Activated gamma-delta T cell treated with Interleukin-2 at 50 U/mL for 16 hours (primary cell): ENCODE results near the gene A4GALT.
"Not testable (repeated sequence)": the region's sequence is repeated elsewhere in the genome, so short reads cannot be mapped to it uniquely, and the experiment has no call there.

ENCODE experiments used
- DNase-seq: peaks from one replicate; pipeline ENCODE4 v3.0.0-alpha.2; 2020

The A4GALT gene

DNA sequence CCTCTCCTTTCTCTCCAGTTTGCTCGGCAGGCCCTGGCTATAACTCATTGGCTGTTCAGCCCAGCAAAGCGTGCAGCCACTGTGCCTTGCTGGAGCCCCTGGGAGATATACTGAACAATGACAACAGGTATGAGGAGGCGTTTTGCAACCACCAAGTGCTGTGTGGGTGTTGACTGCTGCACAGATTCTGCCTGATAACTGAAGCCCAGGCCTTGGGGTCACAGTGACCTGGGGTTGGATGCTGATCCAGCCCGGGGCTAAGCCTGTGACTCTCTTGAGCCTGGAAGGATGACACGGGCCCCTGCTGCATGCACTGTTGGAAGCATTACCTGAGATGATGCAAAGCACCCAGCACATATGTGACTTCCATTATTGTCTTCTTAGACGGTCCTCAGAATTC lies 13.7 kb upstream of the A4GALT start:
- DNase-seq: no peak

DNA sequence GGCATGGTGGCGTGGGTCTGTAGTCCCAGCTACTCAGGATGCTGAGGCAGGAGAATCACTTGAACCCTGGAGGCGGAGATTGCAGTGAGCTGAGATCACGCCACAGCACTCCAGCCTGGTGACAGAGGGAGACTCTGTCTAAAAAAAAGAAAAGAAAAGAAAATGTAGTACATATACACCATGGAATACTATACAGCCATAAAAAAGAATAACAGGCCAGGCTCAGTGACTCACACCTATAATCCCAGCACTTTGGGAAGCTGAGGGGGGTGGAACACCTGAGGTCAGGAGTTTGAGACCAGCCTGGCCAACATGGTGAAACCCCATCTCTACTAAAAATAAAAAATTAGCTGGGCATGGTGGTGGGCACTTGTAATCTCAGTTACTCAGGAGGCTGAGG lies 12.7 kb upstream of the A4GALT start:
- not testable (repeated sequence) for DNase-seq

DNA sequence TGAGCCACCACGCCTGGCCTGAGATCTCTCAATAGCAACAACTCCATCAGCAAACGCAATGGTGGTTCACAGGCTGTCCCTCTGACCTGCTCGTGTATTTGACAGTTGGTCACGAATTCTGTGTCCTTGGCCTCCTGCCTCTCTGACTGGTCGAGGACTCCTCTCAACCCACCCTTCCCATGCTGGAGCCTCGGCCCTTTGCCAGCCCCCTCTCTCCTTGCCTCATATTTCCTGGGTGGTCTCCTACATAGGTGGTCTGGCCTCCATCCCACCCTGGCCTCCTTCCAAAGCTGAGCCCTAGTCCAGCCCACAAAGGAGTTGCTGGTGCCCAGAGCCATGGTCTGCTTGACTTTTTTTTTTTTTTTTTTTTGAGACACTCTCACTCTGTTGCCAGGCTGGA lies 11.4 kb upstream of the A4GALT start:
- no peak for DNase-seq

DNA sequence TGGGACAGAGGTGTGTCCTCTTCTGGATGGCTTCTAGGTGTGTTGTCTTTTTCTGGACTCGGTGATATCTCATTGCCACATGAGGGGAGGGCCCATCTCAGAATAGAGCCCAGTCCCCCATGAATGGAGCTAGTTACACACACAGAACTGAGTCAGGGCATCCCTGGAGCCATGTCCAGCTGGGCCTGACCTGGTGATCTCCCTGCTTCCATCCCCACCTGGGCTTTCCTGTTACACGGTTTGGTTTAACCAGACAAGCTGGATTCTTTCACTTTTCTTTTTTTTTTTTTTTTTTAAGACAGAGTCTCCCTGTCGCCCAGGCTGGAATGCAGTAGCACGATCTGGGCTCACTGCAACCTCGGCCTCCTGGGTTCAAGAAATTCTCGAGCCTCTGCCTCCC lies 6.1 kb upstream of the A4GALT start:
- DNase-seq: no peak

DNA sequence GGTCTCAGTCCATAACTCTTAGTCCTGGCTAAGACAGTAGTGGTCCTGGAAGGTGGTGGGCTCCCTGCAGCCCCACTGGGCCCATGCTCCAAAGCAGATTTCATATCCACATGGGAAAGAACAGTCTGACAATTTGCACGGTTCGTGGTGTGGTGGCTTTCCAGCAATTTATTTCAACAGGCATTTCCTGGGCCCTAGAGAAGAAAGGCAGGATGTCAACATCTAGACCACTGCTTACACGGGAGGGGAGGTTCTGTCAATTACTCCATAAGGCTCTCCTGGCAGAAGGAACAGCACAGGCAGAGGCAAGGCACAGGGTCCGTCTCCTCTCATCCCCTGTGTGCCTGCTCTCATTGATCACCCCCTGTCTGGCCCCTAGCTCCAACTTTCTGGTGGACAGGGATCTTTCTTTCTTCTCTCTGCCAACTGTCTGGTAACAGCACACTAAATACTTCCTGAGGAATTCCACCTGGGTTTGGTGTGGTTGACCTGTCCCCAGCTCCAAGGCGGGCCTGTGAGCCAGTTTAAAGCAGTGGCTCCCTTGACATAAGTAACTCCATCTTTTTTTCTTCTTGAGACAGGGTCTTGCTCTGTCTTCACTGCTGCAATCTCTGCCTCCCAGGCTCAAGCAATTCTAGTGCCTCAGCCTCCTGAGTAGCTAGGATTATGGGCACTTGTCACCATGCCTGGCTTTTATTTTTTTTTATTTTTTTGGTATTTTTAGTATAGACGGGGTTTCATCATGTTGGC lies 5.1 kb upstream of the A4GALT start:
- no peak for DNase-seq

DNA sequence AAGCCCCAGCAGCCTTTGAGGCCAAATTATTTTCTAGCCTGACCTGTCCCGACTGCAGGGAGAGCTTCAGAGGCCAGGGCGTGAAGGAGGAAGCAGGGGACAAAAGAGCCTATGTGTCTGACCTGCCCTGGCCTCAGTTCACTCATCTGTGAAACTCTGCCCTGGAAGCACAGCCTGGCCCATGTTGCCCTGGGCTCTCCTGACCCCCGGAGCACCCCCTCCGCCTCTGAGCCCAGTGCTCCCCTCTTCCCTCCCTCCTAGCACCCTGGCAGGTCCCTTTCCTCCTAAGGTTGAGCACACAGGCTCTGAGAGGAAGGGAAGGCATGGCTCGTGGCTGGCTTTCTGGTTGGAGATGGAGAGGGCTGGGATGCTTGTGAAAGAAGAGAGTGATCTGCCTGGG lies 3.4 kb upstream of the A4GALT start:
- DNase-seq: no peak

DNA sequence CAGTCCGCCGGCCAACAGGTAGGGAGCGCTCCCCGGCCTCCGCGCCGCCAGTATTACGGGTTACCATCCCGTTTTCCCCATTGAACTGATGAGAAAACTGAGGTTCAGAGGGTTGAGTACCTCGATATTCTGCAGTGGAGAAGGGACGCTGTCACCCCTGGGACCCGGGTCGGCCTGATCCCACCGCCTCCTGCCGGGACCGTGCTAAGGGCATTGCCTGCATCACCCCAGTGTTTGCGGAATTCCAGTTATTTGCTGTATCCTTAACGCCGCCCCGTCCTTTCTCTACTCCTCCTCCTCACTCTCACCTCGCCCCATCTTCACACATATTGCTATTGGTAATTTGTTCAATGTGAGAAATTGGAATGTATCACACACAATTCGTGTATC lies 370 bp upstream of the A4GALT start:
- no peak for DNase-seq

DNA sequence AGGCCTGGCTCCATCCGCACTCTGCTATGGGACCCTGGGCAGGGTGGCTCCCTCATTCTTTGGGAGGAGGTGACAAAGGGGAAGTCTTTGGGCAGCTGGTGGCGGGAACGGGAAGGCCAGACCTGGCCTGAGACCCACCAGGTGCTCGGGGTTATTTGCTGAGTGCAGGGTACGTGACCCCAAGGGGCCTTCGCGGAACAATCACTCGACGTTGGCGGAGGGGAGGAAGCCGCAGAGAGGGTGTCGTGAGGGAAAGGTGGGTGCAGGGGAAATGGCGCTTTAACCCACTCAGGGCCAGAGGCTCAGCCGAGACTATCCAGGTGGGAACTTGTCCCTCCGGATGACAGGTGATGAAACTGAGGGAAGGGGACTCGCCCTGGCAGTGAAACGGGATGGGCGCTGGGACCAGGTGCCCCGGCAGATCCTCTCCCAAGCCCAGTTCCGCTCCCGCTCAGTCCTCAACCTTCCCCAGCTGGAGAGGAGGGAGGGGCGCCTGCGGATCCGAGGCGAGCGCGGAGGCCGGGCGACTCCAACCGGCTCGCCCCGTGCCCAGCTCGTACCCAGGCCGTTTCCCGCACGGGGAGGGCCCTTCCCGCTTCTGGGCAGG lies 911 bp downstream of the A4GALT start:
- DNase-seq: no peak

DNA sequence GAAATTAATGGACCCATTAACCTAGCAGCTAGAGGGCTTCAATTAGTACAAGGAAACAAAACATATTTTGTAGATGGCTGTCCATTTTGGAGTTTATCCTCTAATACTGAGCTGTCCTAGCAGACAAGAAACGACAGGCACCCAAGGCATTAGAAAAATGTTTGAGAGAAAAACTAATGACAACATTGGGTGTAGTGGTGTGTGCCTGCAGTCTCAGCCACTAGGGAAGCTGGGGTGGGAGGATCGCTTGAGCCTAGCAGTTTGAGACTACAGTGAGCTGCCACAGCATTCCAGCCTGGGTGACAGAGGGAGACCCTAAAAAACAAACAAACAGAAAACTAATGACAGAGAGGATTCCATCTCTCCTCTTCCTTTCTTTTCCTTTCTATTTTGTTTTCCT lies 1.5 kb downstream of the A4GALT start:
- no peak for DNase-seq

DNA sequence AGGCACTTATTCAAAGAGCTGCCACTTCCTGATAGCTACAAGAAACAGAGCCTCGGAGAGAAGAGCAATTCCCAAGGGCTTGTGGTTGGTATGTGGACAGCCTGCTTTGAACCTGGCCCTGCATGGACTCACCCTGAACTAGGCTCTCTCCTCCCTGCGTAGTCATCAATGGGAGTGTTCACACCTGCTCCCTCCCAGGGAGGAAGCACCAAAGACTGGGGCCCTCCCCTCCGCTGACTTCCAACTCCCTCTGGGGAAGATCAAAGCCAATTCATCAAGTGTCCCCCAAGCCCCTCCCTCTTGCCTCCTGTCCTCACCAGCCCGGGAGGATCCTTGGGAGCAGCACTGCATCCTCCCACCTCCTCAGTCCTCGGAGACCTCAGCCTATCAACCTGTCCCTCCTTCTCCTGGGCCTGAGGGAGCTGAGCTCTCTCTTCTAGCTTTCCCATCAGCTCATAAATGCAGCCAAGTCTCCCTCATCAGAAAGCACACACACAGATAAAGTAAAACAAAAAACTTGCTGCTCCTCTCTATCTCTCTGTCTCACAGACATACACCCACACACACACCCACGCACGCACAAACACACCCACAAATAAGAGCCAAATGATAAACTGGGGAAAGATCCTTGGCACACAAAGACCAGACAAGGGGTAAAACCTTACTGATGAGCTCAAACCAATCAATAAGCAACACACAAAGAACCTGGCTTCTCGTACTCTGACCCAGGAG lies 3.3 kb downstream of the A4GALT start:
- DNase-seq: no peak

DNA sequence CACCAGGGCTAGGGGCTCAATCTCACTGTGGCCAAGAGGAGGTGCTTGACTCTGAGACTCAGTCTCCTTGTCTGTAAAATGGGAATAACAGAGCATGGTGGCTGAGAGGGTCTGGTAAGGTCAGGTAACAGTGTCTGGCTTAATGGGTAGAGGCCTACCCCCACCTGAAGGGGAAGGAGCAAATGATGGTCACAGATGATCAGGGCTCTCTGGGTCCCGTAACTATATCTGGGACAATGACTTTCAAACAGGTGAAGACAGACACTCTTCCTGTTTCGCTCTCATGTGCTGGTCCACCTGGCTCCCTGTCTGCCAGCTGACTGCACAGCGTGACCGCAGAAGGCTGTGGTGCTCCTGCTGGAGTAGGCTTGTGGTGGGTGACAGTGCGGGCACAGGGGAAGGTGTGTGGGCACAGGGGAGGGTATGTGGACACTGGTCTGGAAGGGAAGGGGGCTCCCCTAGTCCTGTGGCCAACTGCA lies 4.0 kb downstream of the A4GALT start:
- no peak for DNase-seq

DNA sequence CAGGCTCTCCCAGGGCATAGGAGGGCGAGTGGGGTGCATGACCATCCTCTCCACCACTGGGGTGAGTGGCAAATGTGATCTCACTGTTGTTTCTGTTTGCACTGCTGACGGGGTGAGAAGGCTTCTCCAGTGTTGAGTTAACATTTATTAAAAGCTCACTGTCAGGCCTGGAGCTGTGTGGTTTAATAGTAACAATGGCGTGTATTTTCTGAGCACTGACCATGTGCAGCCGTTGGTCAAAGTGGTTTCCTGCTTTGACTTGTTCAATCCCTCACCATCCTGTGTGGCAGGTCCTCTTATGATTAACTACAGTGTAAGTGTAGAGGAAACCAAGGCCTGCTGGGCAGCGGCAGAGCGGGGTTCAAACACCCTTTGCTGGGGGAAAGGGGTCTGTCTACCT lies 4.4 kb downstream of the A4GALT start:
- DNase-seq: no peak

DNA sequence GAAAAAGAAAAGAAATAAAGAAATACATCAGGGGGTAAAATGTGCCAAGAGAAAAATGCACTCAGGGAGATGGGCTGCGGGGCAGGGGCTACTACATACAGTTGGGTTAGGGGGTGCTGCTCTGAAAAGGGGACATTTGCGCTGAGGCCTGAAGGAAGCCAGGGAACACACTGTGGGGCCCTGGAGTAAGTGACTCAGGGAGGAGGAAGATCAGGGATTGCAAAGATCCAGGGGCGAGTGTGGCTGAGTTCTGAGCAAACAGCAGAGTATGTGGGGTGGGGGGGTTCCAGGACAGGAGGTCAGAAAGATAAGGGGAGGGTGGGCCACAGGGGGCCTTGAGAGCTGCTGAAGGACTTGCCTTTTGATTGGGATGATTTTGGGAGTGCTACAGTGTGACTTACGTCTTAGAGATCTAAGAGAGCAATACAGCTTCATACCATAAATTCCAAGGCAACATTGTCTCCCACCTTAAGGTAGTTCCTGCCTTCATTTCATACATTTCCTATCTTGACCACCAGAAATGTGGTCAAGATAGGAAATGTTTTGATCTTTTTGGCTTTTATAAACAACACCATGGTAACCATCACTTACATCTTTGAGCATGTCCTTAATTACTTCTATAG lies 5.8 kb downstream of the A4GALT start:
- no peak for DNase-seq

DNA sequence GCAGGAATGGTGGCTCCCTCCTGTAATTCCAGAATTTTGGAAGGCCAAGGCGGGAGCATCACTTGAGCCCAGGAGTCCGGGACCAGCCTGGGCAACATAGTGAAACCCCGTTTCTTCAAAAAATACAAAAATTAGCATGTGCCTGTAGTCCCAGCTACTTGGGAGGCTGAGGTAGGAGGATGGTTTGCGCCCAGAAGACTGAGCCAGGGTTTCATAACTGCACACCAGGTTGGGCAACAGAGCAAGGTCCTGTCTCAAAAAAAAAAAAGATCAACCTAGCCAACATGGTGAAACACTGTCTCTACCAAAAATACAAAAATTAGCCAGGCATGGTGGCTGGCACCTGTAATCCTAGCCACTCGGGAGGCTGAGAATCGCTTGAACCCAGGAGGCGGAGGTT lies 6.4 kb downstream of the A4GALT start:
- no peak for DNase-seq

DNA sequence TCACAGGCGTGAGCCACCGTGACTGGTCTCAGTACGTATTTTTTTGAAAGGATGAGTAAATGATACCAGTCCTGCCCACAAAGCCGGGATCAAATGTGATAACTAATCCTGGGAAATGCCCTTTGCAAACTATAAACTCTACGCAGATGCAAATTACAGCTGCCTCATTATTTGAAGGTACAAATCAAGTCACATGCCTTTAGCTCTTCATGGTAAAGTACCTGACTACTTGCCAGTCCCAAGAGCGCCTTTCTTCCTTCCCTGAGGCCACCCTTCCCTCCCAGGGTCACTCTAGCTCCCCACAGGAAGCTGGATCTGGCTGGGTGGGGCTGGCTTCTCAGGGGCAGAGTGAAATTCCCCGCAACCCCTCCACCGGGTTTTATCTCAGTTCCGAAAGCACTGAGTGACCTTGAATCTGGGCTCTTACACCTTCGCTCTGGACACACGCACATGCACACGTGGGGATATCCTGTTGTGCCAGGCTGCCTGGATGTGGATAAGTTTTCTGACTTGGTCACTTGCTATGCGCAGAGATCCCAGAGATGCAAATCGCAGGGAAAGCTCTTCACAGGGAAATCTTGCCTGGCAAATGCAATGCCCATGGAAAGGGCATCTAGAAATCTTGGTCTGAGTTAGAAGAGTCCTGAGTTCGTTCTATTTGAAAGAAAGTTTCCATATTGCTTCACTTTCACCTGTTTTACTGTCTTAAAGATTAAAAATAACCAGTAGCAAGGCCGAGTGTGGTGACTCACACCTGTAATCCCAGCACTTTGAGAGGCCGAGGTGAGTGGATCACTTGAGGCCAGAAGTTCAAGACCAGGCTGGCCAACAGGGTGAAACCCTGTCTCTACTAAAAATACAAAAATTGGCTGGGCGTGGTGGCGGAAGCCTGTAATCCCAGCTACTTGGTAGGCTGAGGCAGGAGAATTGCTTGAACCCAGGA lies 8.5 kb downstream of the A4GALT start:
- DNase-seq: no peak

DNA sequence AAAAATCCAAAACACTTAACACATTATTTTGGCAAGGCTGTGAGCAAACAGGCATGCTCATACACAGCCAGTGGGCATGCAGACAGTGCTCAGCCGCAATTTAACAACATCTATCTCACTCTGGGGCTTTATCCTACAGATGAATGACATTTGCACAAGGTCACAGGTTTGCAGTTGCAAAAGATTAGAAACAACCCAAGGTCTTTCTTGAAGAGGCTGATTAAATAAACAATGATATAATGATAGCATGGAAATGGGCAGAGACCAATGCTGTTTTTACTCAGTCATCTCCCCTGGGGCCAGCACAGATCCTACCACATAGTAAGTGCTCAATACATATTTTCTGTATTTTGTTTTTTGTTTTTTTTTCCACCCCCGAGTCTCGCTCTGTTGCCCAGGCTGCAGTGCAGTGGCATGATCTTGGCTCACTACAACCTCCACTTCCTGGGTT lies 9.4 kb downstream of the A4GALT start:
- no peak for DNase-seq

DNA sequence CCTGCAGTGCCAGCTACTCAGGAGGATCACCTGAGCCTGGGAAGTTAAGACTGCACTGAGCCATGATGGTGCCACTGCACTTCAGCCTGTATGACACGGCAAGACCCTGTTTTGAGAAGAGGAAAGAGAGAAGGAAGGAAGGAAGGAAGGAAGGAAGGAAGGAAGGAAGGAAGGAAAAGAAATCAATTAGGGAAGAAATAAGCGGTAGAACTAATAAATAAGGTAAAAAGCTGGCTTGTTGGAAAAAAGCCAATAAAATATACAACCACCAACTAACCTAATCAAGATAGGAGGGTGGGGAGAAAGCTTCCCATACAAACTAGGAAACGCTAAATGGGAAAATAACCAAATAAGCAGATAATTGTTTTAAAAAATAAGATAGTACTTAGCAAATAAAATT lies 12.3 kb downstream of the A4GALT start:
- DNase-seq: no peak

DNA sequence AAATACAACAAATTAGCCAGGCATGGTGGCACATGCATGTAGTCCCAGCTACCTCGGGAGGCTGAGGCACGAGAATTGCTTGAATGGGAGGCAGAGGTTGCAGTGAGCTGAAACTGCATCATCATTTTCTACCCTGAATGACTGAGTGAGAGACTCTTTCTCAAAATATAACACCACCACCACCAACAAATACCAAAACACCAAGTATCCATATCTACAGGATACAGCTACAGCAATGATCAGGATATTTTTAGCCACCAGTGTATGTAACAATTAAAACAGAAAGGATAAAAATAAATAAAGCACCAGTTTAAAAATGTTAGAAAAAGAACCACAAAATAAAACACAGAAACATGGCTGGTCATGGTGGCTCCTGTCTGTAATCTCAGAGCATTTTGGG lies 13.2 kb downstream of the A4GALT start:
- DNase-seq: no peak

DNA sequence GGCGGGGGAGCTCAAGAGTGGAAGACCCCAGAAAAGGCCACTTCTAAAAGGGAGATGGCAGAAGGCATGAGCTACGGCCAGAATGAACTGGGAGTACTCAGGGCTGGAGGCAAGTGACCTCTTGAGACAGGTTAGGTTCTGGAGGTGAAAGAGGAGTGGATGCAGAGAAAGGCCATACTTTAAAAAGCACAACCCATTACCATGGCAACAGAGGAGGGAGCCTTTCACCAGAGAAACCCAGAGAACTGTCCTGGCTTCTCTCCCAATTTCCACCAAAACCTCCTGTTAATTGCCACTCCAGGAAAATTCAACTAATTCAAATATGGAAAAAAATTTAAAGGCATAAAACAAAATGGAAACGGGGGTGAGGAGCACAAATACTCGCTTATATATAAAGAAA lies 15.8 kb downstream of the A4GALT start:
- DNase-seq: no peak

DNA sequence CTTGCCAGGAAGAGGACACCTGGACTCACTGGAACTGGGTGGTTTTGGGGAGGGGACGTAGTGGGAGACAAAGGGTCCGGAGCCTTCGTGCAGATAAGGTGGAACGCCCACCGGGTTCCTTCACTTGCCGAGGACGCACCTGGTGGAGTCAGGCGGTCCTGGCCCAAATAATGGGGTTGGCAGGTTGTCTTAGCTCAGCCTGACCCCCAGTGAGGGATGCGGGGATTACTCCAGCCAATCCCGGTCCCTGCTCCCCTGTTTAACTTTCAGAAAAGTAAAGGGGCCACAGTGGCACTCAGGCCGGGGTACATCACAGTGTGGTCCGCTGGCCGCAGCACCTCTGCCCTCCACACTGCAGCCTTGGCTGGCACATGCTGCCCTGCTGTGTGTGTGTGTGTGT lies 18.0 kb downstream of the A4GALT start:
- no peak for DNase-seq

DNA sequence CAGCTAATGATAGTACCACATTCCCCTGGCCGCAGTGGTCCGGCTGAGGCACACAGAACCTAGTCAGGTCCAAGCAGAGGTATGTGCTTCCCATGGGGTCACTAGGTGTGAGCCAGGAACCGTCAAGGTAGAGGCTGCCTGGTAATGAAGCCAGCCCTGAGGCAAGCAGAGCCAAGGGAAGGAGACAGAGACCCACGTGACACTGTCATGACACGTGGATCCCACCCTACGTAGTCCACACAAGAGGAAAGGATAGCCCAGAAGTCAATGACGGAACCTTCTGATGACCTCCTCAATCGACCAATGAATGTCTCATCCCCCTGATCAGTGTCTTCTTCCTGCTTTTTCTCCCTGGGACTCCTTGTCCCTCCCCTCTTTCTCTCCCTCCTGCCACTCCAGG lies 19.0 kb downstream of the A4GALT start:
- no peak for DNase-seq

DNA sequence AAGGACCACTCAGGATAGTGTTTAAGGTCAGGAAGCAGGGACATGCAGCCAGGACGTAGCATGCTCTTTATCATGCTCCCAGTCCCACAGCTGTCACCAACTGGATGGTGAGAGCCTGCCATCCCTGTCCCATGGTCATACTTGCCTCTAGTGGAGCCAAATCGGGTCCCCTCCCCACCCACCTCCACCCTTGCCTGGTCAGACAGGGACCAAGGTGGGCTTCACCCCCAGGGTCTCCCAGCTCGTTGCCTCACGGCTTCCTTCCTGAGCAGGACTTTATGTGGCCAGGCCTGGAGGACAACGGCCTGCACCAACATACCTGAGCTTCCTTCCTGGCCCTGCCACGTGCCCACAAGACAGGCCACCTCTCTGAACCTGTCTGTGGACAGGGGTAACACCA lies 19.8 kb downstream of the A4GALT start:
- no peak for DNase-seq

DNA sequence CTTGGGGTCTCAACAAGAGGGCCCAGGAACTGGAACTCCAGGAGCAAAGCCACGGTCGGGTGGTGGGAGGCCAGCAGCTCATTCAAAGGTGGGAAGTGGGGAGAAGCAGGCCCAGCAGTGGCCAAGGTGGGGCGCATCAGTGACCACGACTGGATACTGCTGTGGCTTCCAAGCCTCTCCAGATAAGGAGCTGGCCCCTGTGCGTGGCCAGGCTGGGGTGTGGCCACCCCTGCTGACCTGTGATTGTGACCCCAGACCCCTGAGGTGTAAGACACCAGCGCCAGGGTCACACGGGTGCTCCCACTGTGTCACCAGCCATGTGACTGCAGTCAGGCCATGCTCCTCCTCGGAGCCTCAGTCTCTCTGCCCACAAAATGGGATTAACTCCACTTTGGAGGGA lies 20.3 kb downstream of the A4GALT start:
- DNase-seq: no peak
